Heart left ventricle (tissue), 16 donors: ENCODE data around the gene CCS. TPM values are rescaled to one million over a fixed set of nuclear protein-coding genes. Genes with fewer than 3 reads are reported as not detected.

ENCODE experiments used
- ATAC-seq, 4 donors: fragments of 200-7000 bp; cut with Tn5 transposase; one replicate each; pipeline ENCODE4 v1.9.1; 2020 to 2022; ENCODE audit warnings: moderate library complexity in 4 of 4, mild to moderate bottlenecking in 3 of 4, moderate number of reproducible peaks in 1 of 4
- DNase-seq, 5 donors: peaks; one replicate each; pipeline ENCODE4 v3.0.0-alpha.2; 2020
- H3K27ac ChIP-seq, 12 donors: fragments of 200-600 bp; sonication (generic) in 4 of 12; one replicate each; pipeline versions ENCODE4 v1.5.0 to v1.8.0; 2016 to 2022; ENCODE audit warnings: mild to moderate bottlenecking in 2 of 12
- H3K27me3 ChIP-seq, 9 donors: fragments of 200-600 bp; sonication (generic) in 2 of 9; one replicate each; pipeline versions ENCODE4 v1.5.1 to v1.8.0; 2016 to 2022; ENCODE audit warnings: mild to moderate bottlenecking in 3 of 9
- H3K36me3 ChIP-seq, 9 donors: fragments of 200-600 bp; sonication (generic) in 2 of 9; one replicate each; pipeline versions ENCODE4 v1.5.0 to v1.8.0; 2018 to 2022; ENCODE audit warnings: mild to moderate bottlenecking in 2 of 9
- H3K4me1 ChIP-seq, 12 donors: fragments of 200-600 bp; sonication (generic) in 4 of 12; one replicate each; pipeline versions ENCODE4 v1.5.0 to v1.8.0; 2016 to 2022; ENCODE audit warnings: mild to moderate bottlenecking in 3 of 12
- H3K4me3 ChIP-seq, 12 donors: fragments of 200-600 bp; sonication (generic) in 4 of 12; one replicate each; pipeline versions ENCODE4 v1.5.0 to v1.8.0; 2017 to 2022; ENCODE audit warnings: mild to moderate bottlenecking in 9 of 12, moderate library complexity in 4 of 12
- H3K9me3 ChIP-seq, 12 donors: fragments of 200-600 bp; sonication (generic) in 4 of 12; one replicate each; pipeline versions ENCODE4 v1.5.0 to v1.8.0; 2016 to 2022; ENCODE audit warnings: mild to moderate bottlenecking in 1 of 12
- POLR2A ChIP-seq, 2 donors: fragments of 450-650 bp; IDR thresholded peaks; one replicate each; pipeline ENCODE4 v1.6.1; 2017; ENCODE audit warnings: antibody characterized with exemption in 2 of 2, mild to moderate bottlenecking in 2 of 2, moderate library complexity in 2 of 2
- WGBS, 4 donors: extraction: QIAGEN DNeasy Blood & Tissue Kit in 2 of 4; methylation state at CpG; one replicate each; pipeline versions ENCODE4 v1.1.5 to v1.1.7; 2013 to 2018; 5-methylcytosine and 5-hydroxymethylcytosine counted together
- intact Hi-C, 10 donors: fragments of 100-400 bp; cut with DNase I; formaldehyde crosslinking; loops; one replicate each; pipeline versions ENCODE4 v1.11.1 to v1.14.2; 2022
- polyA plus RNA-seq, 2 donors: library from polyadenylated mRNA; stranded (reverse); fragments of 200-250 nt; gene quantifications; one replicate each; pipeline ENCODE4 v1.2.3, GENCODE V29; 2013
- total RNA-seq, 9 donors: library from RNA; depleted of rRNA in 2 of 9; stranded (reverse); fragments of >200 nt in 2 of 9; fragmentation: NEBNext Ultra II Directional in 3 of 9; extraction: Animal tissue kit (Norgen Biotek cat#: 25700) in 3 of 9; gene quantifications; one replicate each; pipeline versions ENCODE4 v1.1.0 to v1.2.4, GENCODE V29; 2016 to 2023
- TF ChIP-seq, protein P1 (sequence below), 12 donors: fragments of 200-600 bp; sonication (generic) in 4 of 12; IDR thresholded peaks; one replicate each; pipeline versions ENCODE4 v1.5.0 to v1.8.0; 2018 to 2022; ENCODE audit warnings: antibody characterized with exemption in 12 of 12, mild to moderate bottlenecking in 5 of 12
- donor health status: ischemic (EF 13 %, LVEDD 7.1; RV severe dilation, severe dysfunction).
- donor health status: healthy with polysubstance abuse.
- donor health status: DM: no; HTN: yes; CAD: no.
- donor health status: DM: no; HTN: no; CAD: no.
- donor health status: ischemic (EF 25% LVEDD 6.9; RV normal size, moderate dysfunction).
- donor health status: ischemic (EF 25% LVEDD 5.7; RV mildly dilated, moderate dysfunction).
- donor health status: healthy.
- donor health status: DM: yes; HTN: yes; CAD: no.
- donor health status: ischemic (EF 35%, LVEDD 5.7; RV mildly dilated, moderate dysfunction).
- donor health status: nonischemic (EF 11% LVEDD 7.7; RV severe dilation, severe dysfunction).
- donor health status: DM: yes; HTN: yes; CAD: no.
- donor health status: PGD.
- donor health status: ischemic (EF 29% LVEDD 5.4; RV normal size, mild dysfunction).
- donor health status: nonischemic (EF 23%, LVEDD 6.1; RV moderate dilation, normal function).

Gene CCS
- total and polyA plus RNA-seq, 11 donors: 13.9 to 41.1 (median 20.1) TPM

DNA sequence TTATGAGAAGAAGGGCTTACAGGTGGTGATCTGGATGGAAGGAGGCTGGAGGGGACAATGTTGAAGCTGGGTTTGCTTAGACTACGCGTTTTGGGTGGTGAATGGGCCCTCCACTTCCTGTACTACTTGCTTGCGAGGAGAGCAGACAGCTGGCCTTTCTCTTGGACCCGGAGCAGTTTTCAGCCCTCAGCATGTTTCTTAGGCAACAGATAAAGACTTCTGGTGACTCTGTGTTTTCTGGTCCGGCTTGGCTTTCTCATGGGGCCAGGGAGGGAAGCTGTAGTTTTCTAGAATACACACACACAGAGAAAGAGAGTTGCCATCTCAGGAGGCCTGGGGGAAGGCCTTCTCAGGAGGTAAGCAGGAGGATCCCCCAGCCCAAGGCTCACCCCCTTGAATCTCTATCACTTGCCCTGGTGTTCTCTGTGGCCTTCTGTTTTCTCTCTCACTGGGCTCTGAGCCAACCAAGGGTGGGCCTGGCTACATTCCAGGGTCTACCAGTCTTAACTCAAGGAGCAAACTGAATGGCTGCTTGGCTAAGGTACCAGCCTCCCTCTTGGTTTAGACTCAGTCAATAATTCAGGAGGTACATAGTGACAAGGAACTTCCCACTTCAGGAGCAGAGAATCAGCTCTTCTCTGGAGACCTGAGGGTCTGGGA is 2.4 kb downstream of the CCS start:
- ATAC-seq (peak in 3 of 4 donors; percentile 47 to 63 (median 52)), DNase-seq (peak in 4 of 5 donors; percentile 57 to 73 (median 65))
- Histone ChIP-seq H3K4me1 (peaks cover 2 to 44% (median 28%) of the 10 kb centered on the region in 12 donors), H3K27ac (peak overlapping the region in 11 of 12 donors; percentile 38 to 80 (median 56)), H3K27me3 (no peaks in the 10 kb centered on the region), H3K36me3 (peaks cover 0 to 18% (median 12%) of the 10 kb centered on the region in 9 donors), H3K4me3 (peak overlapping the region in 2 of 12 donors; percentile 8 to 26), H3K9me3 (no peaks in the 10 kb centered on the region)
- intact Hi-C loops: loop anchor here in 1 of 10 donors (10.0 kb wide), 1 partner anchor 249 kb away; the partner anchor contains the start of gene RCE1
- no peak for TF ChIP-seq POLR2A (IDR thresholded peaks at IDR 0.05)
- TF ChIP-seq, protein P1, sequence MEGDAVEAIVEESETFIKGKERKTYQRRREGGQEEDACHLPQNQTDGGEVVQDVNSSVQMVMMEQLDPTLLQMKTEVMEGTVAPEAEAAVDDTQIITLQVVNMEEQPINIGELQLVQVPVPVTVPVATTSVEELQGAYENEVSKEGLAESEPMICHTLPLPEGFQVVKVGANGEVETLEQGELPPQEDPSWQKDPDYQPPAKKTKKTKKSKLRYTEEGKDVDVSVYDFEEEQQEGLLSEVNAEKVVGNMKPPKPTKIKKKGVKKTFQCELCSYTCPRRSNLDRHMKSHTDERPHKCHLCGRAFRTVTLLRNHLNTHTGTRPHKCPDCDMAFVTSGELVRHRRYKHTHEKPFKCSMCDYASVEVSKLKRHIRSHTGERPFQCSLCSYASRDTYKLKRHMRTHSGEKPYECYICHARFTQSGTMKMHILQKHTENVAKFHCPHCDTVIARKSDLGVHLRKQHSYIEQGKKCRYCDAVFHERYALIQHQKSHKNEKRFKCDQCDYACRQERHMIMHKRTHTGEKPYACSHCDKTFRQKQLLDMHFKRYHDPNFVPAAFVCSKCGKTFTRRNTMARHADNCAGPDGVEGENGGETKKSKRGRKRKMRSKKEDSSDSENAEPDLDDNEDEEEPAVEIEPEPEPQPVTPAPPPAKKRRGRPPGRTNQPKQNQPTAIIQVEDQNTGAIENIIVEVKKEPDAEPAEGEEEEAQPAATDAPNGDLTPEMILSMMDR (IDR thresholded peaks at IDR 0.05): no peak
- WGBS, 4 donors: 53 to 63% (median 54%) methylated on average over 5 of the region's 5 CpGs

DNA sequence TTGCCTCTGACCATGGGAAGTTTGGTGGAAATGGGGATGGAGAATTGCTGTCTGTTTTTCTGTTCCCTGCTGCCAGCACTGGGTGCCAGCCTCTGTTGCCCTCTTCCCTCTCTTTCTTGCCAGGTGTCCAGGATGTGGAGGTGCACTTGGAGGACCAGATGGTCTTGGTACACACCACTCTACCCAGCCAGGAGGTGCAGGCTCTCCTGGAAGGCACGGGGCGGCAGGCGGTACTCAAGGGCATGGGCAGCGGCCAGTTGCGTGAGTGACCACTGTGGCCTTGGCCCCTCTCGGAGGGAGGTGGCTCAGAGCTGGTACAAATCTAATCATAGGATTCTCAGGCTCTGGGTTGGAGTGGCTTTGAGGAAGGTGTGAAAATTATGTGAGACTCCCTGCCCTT is 6.0 kb downstream of the CCS start:
- WGBS, 4 donors: 96 to 100% (median 99%) methylated on average over 6 of the region's 6 CpGs; no CpG with 5 or more reads in 1 of the 4 donors

DNA sequence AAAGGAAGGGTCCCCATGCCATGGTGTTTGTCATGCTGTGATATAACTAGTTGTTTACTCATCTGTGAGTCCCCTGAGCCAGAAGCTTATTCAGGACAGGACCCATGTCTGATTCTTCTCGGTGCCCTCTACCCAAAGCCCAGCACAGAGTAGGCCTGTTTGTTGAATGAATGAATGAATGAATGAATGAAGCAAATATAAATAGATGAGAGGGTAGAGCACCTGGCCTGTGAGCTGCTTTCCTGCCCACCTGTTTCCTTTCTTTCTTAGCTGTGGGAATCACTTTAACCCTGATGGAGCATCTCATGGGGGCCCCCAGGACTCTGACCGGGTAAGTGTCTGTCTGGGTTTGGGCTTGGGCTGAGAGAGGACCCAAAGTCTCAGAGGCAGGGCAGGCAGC is 7.2 kb downstream of the CCS start:
- Histone ChIP-seq H3K27ac (peak overlapping the region in 1 of 12 donors; percentile 14), H3K4me1 (peaks cover 0 to 40% (median 16%) of the 10 kb centered on the region in 12 donors), H3K36me3 (peaks cover 0 to 50% (median 28%) of the 10 kb centered on the region in 9 donors), H3K9me3 (no peaks in the 10 kb centered on the region), H3K27me3 (no peaks in the 10 kb centered on the region), H3K4me3 (no peak overlapping the region)
- DNase-seq: no peak
- intact Hi-C loops: no loop called here
- no peak for TF ChIP-seq POLR2A (IDR thresholded peaks at IDR 0.05)
- TF ChIP-seq, protein P1 (IDR thresholded peaks at IDR 0.05): no peak
- 59 to 81% (median 76%) methylated on average over 2 of the region's 2 CpGs for WGBS, 4 donors
- no peak for ATAC-seq

More for the DNA sequence above, 6.0 kb downstream of the CCS start:
- ATAC-seq: no peak
- H3K27ac ChIP-seq: no peak overlapping the region
- intact Hi-C loops: loop anchor here in 1 of 10 donors (10.0 kb wide), 1 partner anchor 246 kb away; the partner anchor contains the start of gene RCE1
- no peak for DNase-seq
- peaks cover 0 to 37% (median 17%) of the 10 kb centered on the region in 9 donors for H3K36me3 ChIP-seq
- no peak overlapping the region for H3K4me3 ChIP-seq
- H3K4me1 ChIP-seq: peaks cover 0 to 52% (median 26%) of the 10 kb centered on the region in 12 donors
- no peak for TF ChIP-seq POLR2A (IDR thresholded peaks at IDR 0.05)
- TF ChIP-seq, protein P1 (IDR thresholded peaks at IDR 0.05): no peak
- no peaks in the 10 kb centered on the region for H3K9me3 ChIP-seq
- H3K27me3 ChIP-seq: no peaks in the 10 kb centered on the region

DNA sequence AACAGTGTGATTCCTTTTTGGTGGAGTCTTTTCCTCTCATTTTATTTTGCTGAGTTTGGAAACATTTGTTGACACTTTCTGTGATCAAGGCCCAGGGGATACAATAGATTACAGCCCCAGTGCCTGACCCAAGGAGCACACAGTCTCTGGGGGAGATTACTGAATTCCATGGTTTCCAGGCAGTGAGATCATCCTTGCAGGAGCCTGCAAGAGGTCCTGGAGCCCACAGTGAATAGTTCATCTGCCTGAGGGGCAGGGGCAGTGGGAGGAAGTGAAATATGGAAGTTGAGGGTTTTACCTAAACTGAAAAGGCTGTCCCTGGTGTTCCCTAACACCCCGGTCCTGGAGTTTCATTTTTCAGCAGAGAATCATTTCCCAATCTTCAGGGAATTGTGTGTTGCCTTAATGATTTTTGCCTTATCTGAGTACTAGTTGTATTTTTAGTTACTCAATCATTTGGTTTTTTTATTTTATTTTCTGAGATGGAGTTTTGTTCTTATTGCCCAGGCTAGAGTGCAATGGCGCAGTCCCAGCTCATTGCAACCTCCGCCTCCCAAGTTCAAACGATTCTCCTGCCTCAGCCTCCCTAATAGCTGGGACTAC is 7.7 kb downstream of the CCS start:
- DNase-seq (no peak), ATAC-seq (peak in 2 of 4 donors; percentile 29 to 57)
- Histone ChIP-seq H3K4me1 (peaks cover 0 to 34% (median 13%) of the 10 kb centered on the region in 12 donors), H3K4me3 (no peak overlapping the region), H3K9me3 (no peaks in the 10 kb centered on the region), H3K36me3 (peaks cover 0 to 55% (median 33%) of the 10 kb centered on the region in 9 donors), H3K27me3 (no peaks in the 10 kb centered on the region), H3K27ac (peak overlapping the region in 2 of 12 donors; percentile 14 to 32)
- intact Hi-C loops: no loop called here
- TF ChIP-seq, protein P1 (IDR thresholded peaks at IDR 0.05): no peak
- no peak for TF ChIP-seq POLR2A (IDR thresholded peaks at IDR 0.05)
- WGBS, 4 donors: 76 to 88% (median 85%) methylated on average over 4 of the region's 4 CpGs
